Loucy (cell line): ENCODE results near the gene NEUROD1.

Source experiments
- H2AFZ ChIP-seq: fragments of 200-600 bp; sonication (generic); 2 replicates; pipeline ENCODE4 v1.6.0; 2016; ENCODE audit warnings: antibody characterized with exemption, mild to moderate bottlenecking, low read length, moderate library complexity
- H3F3A ChIP-seq: fragments of 200-600 bp; 2 replicates; pipeline ENCODE4 v1.6.0; 2016; ENCODE audit warnings: antibody characterized with exemption, low read depth, mild to moderate bottlenecking
- H3K27me3 ChIP-seq: fragments of 200-600 bp; sonication (generic); 2 replicates; pipeline ENCODE4 v1.6.1; 2014; ENCODE audit warnings: low read length, mild to moderate bottlenecking; ENCODE audit not compliant: insufficient read depth, poor library complexity, severe bottlenecking
- H3K36me3 ChIP-seq: fragments of 200-600 bp; sonication (generic); 2 replicates; pipeline ENCODE4 v1.6.1; 2016; ENCODE audit warnings: low read length; ENCODE audit not compliant: insufficient read depth
- H3K4me1 ChIP-seq: fragments of 200-600 bp; sonication (generic); 2 replicates; pipeline ENCODE4 v1.5.1; 2014; ENCODE audit warnings: low read length, mild to moderate bottlenecking; ENCODE audit not compliant: insufficient read depth, poor library complexity, severe bottlenecking
- H3K4me2 ChIP-seq: fragments of 200-600 bp; sonication (generic); 2 replicates; pipeline ENCODE4 v1.6.0; 2014; ENCODE audit warnings: antibody characterized with exemption, low read length, low read depth, mild to moderate bottlenecking; ENCODE audit not compliant: poor library complexity, severe bottlenecking
- H3K4me3 ChIP-seq: fragments of 200-600 bp; sonication (generic); 2 replicates; pipeline ENCODE4 v1.5.1; 2014; ENCODE audit warnings: low read length, mild to moderate bottlenecking, mixed read lengths; ENCODE audit not compliant: poor library complexity, severe bottlenecking
- H3K79me2 ChIP-seq: fragments of 200-600 bp; sonication (generic); 2 replicates; pipeline ENCODE4 v1.6.1; 2014; ENCODE audit warnings: low read length; ENCODE audit not compliant: insufficient read depth
- H3K9ac ChIP-seq: fragments of 200-600 bp; sonication (generic); 2 replicates; pipeline ENCODE4 v1.6.0; 2014; ENCODE audit warnings: mild to moderate bottlenecking, low read depth, low read length, moderate library complexity; ENCODE audit not compliant: poor library complexity, severe bottlenecking
- H3K9me2 ChIP-seq: fragments of 200-600 bp; sonication (generic); replicated peaks from 2 replicates; pipeline ENCODE4 v1.6.1; 2016; ENCODE audit warnings: low read depth, low read length, mixed read lengths
- H3K9me3 ChIP-seq: fragments of 200-600 bp; sonication (generic); 2 replicates; pipeline ENCODE4 v1.6.1; 2014; ENCODE audit warnings: mild to moderate bottlenecking, antibody characterized with exemption, low read length, low read depth; ENCODE audit not compliant: insufficient read depth
- H4K20me1 ChIP-seq: fragments of 200-600 bp; sonication (generic); 2 replicates; pipeline ENCODE4 v1.6.0; 2014; ENCODE audit warnings: antibody characterized with exemption, low read length, mild to moderate bottlenecking; ENCODE audit not compliant: insufficient read depth, poor library complexity, severe bottlenecking
- CTCF ChIP-seq: fragments of 200-600 bp; sonication (generic); conservative IDR thresholded peaks from 2 replicates; pipeline ENCODE4 v1.5.1; 2014; ENCODE audit warnings: mild to moderate bottlenecking, antibody characterized with exemption, low read length
- EZH2phosphoT487 ChIP-seq: fragments of 200-600 bp; IDR thresholded peaks from 2 replicates; pipeline ENCODE4 v1.6.1; 2018; ENCODE audit warnings: antibody characterized with exemption, mild to moderate bottlenecking, moderate library complexity, borderline replicate concordance

The NEUROD1 gene

GRCh38 chr2:181679544-181679979 is 755 bp downstream of the NEUROD1 start:
- Histone ChIP-seq H3K4me2 (no peak overlapping the region), H3K9ac (no peak overlapping the region), H3K79me2 (no peaks in the 10 kb centered on the region), H2AFZ (no peak overlapping the region), H3K9me2 (no peaks in the 10 kb centered on the region), H4K20me1 (no peaks in the 10 kb centered on the region), H3F3A (no peaks in the 10 kb centered on the region), H3K9me3 (no peaks in the 10 kb centered on the region), H3K27me3 (no peaks in the 10 kb centered on the region), H3K4me1 (no peaks in the 10 kb centered on the region), H3K36me3 (no peaks in the 10 kb centered on the region), H3K4me3 (no peak overlapping the region)
- TF ChIP-seq EZH2phosphoT487 = no peak

- H3K4me1 ChIP-seq = no peaks in the 10 kb centered on the region
- H3K4me2 ChIP-seq = no peak overlapping the region
- no peaks in the 10 kb centered on the region for H3K9me3 ChIP-seq
- H2AFZ ChIP-seq = no peak overlapping the region
- H3K27me3 ChIP-seq = no peaks in the 10 kb centered on the region
- H3K9me2 ChIP-seq = no peaks in the 10 kb centered on the region
- H3K79me2 ChIP-seq = no peaks in the 10 kb centered on the region
- no peaks in the 10 kb centered on the region for H4K20me1 ChIP-seq
- no peaks in the 10 kb centered on the region for H3K36me3 ChIP-seq
- H3F3A ChIP-seq = no peaks in the 10 kb centered on the region
- H3K9ac ChIP-seq = no peak overlapping the region
- no peak overlapping the region for H3K4me3 ChIP-seq
- TF ChIP-seq CTCF (no peak), EZH2phosphoT487 (no peak)
Observed at GRCh38 chr2:181678861-181679543, 1.3 kb downstream of the NEUROD1 start.

GRCh38 chr2:181677912-181678586 is 2.3 kb downstream of the NEUROD1 start:
- Histone ChIP-seq H3K27me3 (no peaks in the 10 kb centered on the region), H3K4me2 (no peak overlapping the region)

More at GRCh38 chr2:181677912-181678586, 2.3 kb downstream of the NEUROD1 start:
- no peaks in the 10 kb centered on the region for H3F3A ChIP-seq
- no peaks in the 10 kb centered on the region for H4K20me1 ChIP-seq
- no peak overlapping the region for H2AFZ ChIP-seq
- H3K9me3 ChIP-seq = no peaks in the 10 kb centered on the region
- TF ChIP-seq EZH2phosphoT487 (no peak), CTCF (no peak)
- H3K36me3 ChIP-seq = no peaks in the 10 kb centered on the region
- no peaks in the 10 kb centered on the region for H3K9me2 ChIP-seq
- H3K79me2 ChIP-seq = no peaks in the 10 kb centered on the region
- no peak overlapping the region for H3K9ac ChIP-seq
- no peak overlapping the region for H3K4me3 ChIP-seq
- no peaks in the 10 kb centered on the region for H3K4me1 ChIP-seq
